H9 (cell line): ENCODE data around the gene PRDM5. TPM values are rescaled to one million over a fixed set of nuclear protein-coding genes. Genes with fewer than 3 reads are reported as not detected.

Source experiments
- DNase-seq: peaks from one replicate; pipeline ENCODE4 v3.0.0-alpha.2; 2017
- H2AFZ ChIP-seq: one replicate; pipeline ENCODE4 v1.6.1; 2013; ENCODE audit warnings: mild to moderate bottlenecking, low read length, control low read depth, moderate library complexity
- H2AK5ac ChIP-seq: 2 replicates; pipeline ENCODE4 v1.6.1; 2013; ENCODE audit warnings: low read length, control low read depth, mixed read lengths; ENCODE audit not compliant: insufficient read length
- H2BK120ac ChIP-seq: one replicate; pipeline ENCODE4 v1.6.1; 2013; ENCODE audit warnings: low read depth, mild to moderate bottlenecking, low read length, control low read depth, inconsistent platforms; ENCODE audit not compliant: poor library complexity, severe bottlenecking
- H2BK12ac ChIP-seq: 2 replicates; pipeline ENCODE4 v1.6.1; 2013; ENCODE audit warnings: low read length, control low read depth, mixed read lengths, low read depth; ENCODE audit not compliant: insufficient read length
- H2BK15ac ChIP-seq: 2 replicates; pipeline ENCODE4 v1.6.1; 2013; ENCODE audit warnings: low read depth, low read length, control low read depth
- H2BK20ac ChIP-seq: one replicate; pipeline ENCODE4 v1.6.1; 2013; ENCODE audit warnings: low read depth, mild to moderate bottlenecking, low read length, control low read depth, inconsistent platforms; ENCODE audit not compliant: poor library complexity, severe bottlenecking
- H2BK5ac ChIP-seq: 2 replicates; pipeline ENCODE4 v1.6.1; 2013; ENCODE audit warnings: low read length, control low read depth, mixed read lengths; ENCODE audit not compliant: insufficient read length
- H3K14ac ChIP-seq: 2 replicates; pipeline ENCODE4 v1.6.1; 2013; ENCODE audit warnings: low read length, control low read depth; ENCODE audit not compliant: insufficient read depth
- H3K18ac ChIP-seq: 2 replicates; pipeline ENCODE4 v1.6.1; 2013; ENCODE audit warnings: low read depth, mild to moderate bottlenecking, mixed read lengths, low read length, control low read depth; ENCODE audit not compliant: insufficient read length
- H3K23ac ChIP-seq: 2 replicates; pipeline ENCODE4 v1.6.1; 2013; ENCODE audit warnings: low read length, control low read depth, mixed read lengths, low read depth; ENCODE audit not compliant: insufficient read length
- H3K23me2 ChIP-seq: 2 replicates; pipeline ENCODE4 v1.6.1; 2013; ENCODE audit warnings: low read depth, mild to moderate bottlenecking, mixed read lengths, low read length, control low read depth; ENCODE audit not compliant: insufficient read length, poor library complexity, severe bottlenecking
- H3K27ac ChIP-seq: 2 replicates; pipeline ENCODE4 v1.5.1; 2013; ENCODE audit warnings: low read length, control low read depth, mixed read lengths, low read depth; ENCODE audit not compliant: insufficient read length
- H3K27me3 ChIP-seq: 2 replicates; pipeline ENCODE4 v1.6.1; 2013; ENCODE audit warnings: low read length, control low read depth, inconsistent platforms; ENCODE audit not compliant: insufficient read depth
- H3K4ac ChIP-seq: 2 replicates; pipeline ENCODE4 v1.6.1; 2013; ENCODE audit warnings: low read depth, mild to moderate bottlenecking, control low read depth, inconsistent platforms, low read length, moderate library complexity
- H3K4me1 ChIP-seq: 2 replicates; pipeline ENCODE4 v1.6.1; 2013; ENCODE audit warnings: low read length, control low read depth, inconsistent platforms; ENCODE audit not compliant: insufficient read depth
- H3K4me2 ChIP-seq: 2 replicates; pipeline ENCODE4 v1.6.1; 2013; ENCODE audit warnings: low read length, control low read depth, mixed read lengths; ENCODE audit not compliant: insufficient read length, insufficient read depth
- H3K56ac ChIP-seq: 2 replicates; pipeline ENCODE4 v1.6.1; 2013; ENCODE audit warnings: low read depth, mild to moderate bottlenecking, mixed read lengths, low read length, control low read depth; ENCODE audit not compliant: insufficient read length
- H3K79me1 ChIP-seq: 2 replicates; pipeline ENCODE4 v1.6.1; 2013; ENCODE audit warnings: low read depth, mild to moderate bottlenecking, moderate library complexity, low read length, control low read depth, inconsistent platforms; ENCODE audit not compliant: insufficient read depth, poor library complexity, severe bottlenecking
- H3K79me2 ChIP-seq: 2 replicates; pipeline ENCODE4 v1.6.1; 2013; ENCODE audit warnings: low read length, control low read depth, inconsistent platforms; ENCODE audit not compliant: insufficient read depth
- H3K9ac ChIP-seq: 2 replicates; pipeline ENCODE4 v1.6.1; 2013; ENCODE audit warnings: low read length, control low read depth, mixed read lengths; ENCODE audit not compliant: insufficient read length; ENCODE audit errors: extremely low read depth
- H3K9me3 ChIP-seq: one replicate; pipeline ENCODE4 v1.6.1; 2013; ENCODE audit warnings: low read depth, low read length, inconsistent platforms; ENCODE audit not compliant: control insufficient read depth
- H3T11ph ChIP-seq: one replicate; pipeline ENCODE4 v1.6.1; 2013; ENCODE audit warnings: mild to moderate bottlenecking, low read length, control low read depth, inconsistent platforms
- H4K20me1 ChIP-seq: one replicate; pipeline ENCODE4 v1.6.1; 2013; ENCODE audit not compliant: control insufficient read depth, insufficient read length, insufficient read depth
- H4K5ac ChIP-seq: 2 replicates; pipeline ENCODE4 v1.6.1; 2013; ENCODE audit warnings: low read depth, mild to moderate bottlenecking, mixed read lengths, low read length, control low read depth; ENCODE audit not compliant: insufficient read length
- H4K8ac ChIP-seq: replicated peaks from 2 replicates; pipeline ENCODE4 v1.6.1; 2013; ENCODE audit warnings: low read length, control low read depth, mixed read lengths, low read depth; ENCODE audit not compliant: insufficient read length
- H4K91ac ChIP-seq: 2 replicates; pipeline ENCODE4 v1.6.1; 2013; ENCODE audit warnings: low read depth, mild to moderate bottlenecking, moderate library complexity, mixed read lengths, low read length, control low read depth; ENCODE audit not compliant: insufficient read length
- H3K27ac Mint-ChIP-seq, 3 experiments: 2 replicates in 2 of 3; 3 replicates in 1 of 3; pipeline ENCODE4 v1.8.0; 2020 to 2021; ENCODE audit warnings: mixed read lengths in 3 of 3, mild to moderate bottlenecking in 1 of 3, moderate library complexity in 1 of 3
- H3K27me3 Mint-ChIP-seq: 2 replicates; pipeline ENCODE4 v1.8.0; 2021; ENCODE audit warnings: low read depth, mild to moderate bottlenecking, moderate library complexity, mixed read lengths
- H3K36me3 Mint-ChIP-seq, 3 experiments: 2 replicates in 2 of 3; 3 replicates in 1 of 3; pipeline ENCODE4 v1.8.0; 2020 to 2021; ENCODE audit warnings: low read depth in 3 of 3, mixed read lengths in 3 of 3; ENCODE audit not compliant: insufficient read depth in 1 of 3
- H3K4me1 Mint-ChIP-seq, 2 experiments: 2 replicates each; pipeline ENCODE4 v1.8.0; 2020; ENCODE audit warnings: mixed read lengths in 2 of 2
- H3K4me3 Mint-ChIP-seq, 2 experiments: 2 replicates in 1 of 2; 3 replicates in 1 of 2; pipeline ENCODE4 v1.8.0; 2020 to 2021; ENCODE audit warnings: mild to moderate bottlenecking in 2 of 2, mixed read lengths in 2 of 2, moderate library complexity in 1 of 2
- H3K9me3 Mint-ChIP-seq, 2 experiments: 2 replicates in 1 of 2; 3 replicates in 1 of 2; pipeline ENCODE4 v1.8.0; 2020; ENCODE audit warnings: mild to moderate bottlenecking in 2 of 2, mixed read lengths in 2 of 2, moderate library complexity in 1 of 2
- WGBS: extraction: QIAGEN DNeasy Blood & Tissue Kit; methylation state at CpG from one replicate; pipeline ENCODE4 v1.1.7; 2013; ENCODE audit warnings: missing lambda C conversion rate, low lambda C conversion rate, mixed read lengths; ENCODE audit not compliant: insufficient read length; ENCODE audit errors: extremely low coverage; 5-methylcytosine and 5-hydroxymethylcytosine counted together
- total RNA-seq: library from RNA; stranded (reverse); gene quantifications from 2 replicates; pipeline ENCODE4 v1.2.1, GENCODE V29; 2021
- TF ChIP-seq, protein P1 (sequence below): fragments of 200-600 bp; sonication (generic); conservative IDR thresholded peaks from 3 replicates; pipeline ENCODE4 v1.8.0; 2021; ENCODE audit warnings: antibody characterized with exemption, mild to moderate bottlenecking

PRDM5 gene
- total RNA-seq, 1 experiment from 2014 or later: 21.7 TPM

DNA sequence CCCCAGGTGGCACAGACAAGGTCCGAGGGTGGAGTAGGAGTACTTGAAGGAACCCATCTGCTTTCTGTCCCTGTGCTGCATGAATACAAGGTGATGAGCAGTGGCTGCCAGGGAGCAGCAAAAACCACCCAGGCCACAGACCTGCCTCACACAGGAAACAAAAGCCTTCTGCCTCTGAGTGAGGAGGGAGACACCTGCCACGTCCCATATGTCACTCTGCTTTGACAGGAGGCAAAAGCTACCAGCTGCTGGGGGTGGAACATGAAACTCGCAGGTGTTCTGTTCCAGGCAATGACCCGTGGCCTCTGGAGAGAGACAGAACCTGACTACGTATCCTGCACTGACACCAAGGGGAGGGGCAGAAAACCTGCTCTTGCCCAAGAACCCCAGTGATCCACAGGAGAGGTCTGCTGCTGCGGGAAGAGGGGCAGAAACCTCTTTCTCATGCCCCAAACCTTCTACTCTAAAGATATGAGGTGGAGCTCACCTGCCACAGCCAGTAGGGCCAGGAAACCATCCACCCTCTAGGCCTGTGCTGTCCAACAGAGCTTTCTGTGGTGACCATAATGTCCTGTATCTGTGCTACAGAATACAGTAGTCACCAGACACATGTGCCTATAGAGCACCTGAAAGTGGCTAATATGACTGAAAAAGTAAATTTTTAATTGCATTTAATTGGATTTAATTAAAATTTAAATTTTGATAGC, 172.9 kb downstream of the PRDM5 start:
- Histone ChIP-seq H3K4me1 (no peaks in the 10 kb centered on the region), H3K56ac (no peak overlapping the region), H2AFZ (no peak overlapping the region), H3K9me3 (no peaks in the 10 kb centered on the region), H3K27ac (no peak overlapping the region), H3K9ac (no peak overlapping the region), H3K23me2 (no peaks in the 10 kb centered on the region), H4K5ac (no peak overlapping the region), H3T11ph (no peak overlapping the region), H2BK15ac (no peak overlapping the region), H3K79me2 (no peaks in the 10 kb centered on the region), H3K18ac (no peak overlapping the region), H3K23ac (no peak overlapping the region), H2BK12ac (no peak overlapping the region), H4K91ac (no peak overlapping the region), H2BK120ac (no peak overlapping the region), H3K27me3 (no peaks in the 10 kb centered on the region), H4K8ac (no peak overlapping the region), H2AK5ac (no peak overlapping the region), H3K4ac (no peak overlapping the region), H3K14ac (no peak overlapping the region), H4K20me1 (no peaks in the 10 kb centered on the region), H2BK5ac (no peak overlapping the region), H3K79me1 (no peaks in the 10 kb centered on the region), H3K4me2 (no peak overlapping the region), H2BK20ac (no peak overlapping the region)
- Mint-ChIP-seq H3K4me1 (peaks cover 4% of the 10 kb centered on the region in 2 experiments), H3K4me3 (no peak overlapping the region), H3K27me3 (no peaks in the 10 kb centered on the region), H3K9me3 (peaks cover 14 to 15% of the 10 kb centered on the region in 2 experiments), H3K27ac (no peak overlapping the region), H3K36me3 (peaks cover 29 to 38% (median 35%) of the 10 kb centered on the region in 3 experiments)
- no peak for DNase-seq
- no CpG with 5 or more reads among the region's 6 CpGs for WGBS
- TF ChIP-seq, protein P1, sequence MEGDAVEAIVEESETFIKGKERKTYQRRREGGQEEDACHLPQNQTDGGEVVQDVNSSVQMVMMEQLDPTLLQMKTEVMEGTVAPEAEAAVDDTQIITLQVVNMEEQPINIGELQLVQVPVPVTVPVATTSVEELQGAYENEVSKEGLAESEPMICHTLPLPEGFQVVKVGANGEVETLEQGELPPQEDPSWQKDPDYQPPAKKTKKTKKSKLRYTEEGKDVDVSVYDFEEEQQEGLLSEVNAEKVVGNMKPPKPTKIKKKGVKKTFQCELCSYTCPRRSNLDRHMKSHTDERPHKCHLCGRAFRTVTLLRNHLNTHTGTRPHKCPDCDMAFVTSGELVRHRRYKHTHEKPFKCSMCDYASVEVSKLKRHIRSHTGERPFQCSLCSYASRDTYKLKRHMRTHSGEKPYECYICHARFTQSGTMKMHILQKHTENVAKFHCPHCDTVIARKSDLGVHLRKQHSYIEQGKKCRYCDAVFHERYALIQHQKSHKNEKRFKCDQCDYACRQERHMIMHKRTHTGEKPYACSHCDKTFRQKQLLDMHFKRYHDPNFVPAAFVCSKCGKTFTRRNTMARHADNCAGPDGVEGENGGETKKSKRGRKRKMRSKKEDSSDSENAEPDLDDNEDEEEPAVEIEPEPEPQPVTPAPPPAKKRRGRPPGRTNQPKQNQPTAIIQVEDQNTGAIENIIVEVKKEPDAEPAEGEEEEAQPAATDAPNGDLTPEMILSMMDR: no peak
